Stimulated activated naive B cell treated with anti-CD40 and anti-IgM and Interleukin-4, amounts not matched to agents 10 μg/mL and 1 μg/mL and 100 μg/mL, for 72 hours (primary cell): ENCODE results near the gene PCDHA7.
"Not testable (repeated sequence)": the region's sequence is repeated elsewhere in the genome, so short reads cannot be mapped to it uniquely, and the experiment has no call there.

Experiments used
- ATAC-seq, 2 donors: fragments of 150-1000 bp; cut with Tn5 transposase; replicated peaks; 2 replicates each; pipeline ENCODE4 v1.10.0; 2021; ENCODE audit warnings: moderate library complexity in 1 of 2
- DNase-seq: peaks from one replicate; pipeline ENCODE4 v3.0.0; 2021
- H3K27ac Mint-ChIP-seq: one replicate; pipeline ENCODE4 v1.8.0; 2022; ENCODE audit warnings: mild to moderate bottlenecking, mixed read lengths
- H3K27me3 Mint-ChIP-seq, 2 donors: one replicate each; pipeline ENCODE4 v1.8.0; 2022; ENCODE audit warnings: mixed read lengths in 2 of 2
- H3K36me3 Mint-ChIP-seq, 2 donors: one replicate each; pipeline ENCODE4 v1.8.0; 2022; ENCODE audit warnings: mixed read lengths in 2 of 2, mild to moderate bottlenecking in 1 of 2
- H3K4me1 Mint-ChIP-seq, 2 donors: one replicate each; pipeline ENCODE4 v1.8.0; 2022; ENCODE audit warnings: mixed read lengths in 2 of 2, mild to moderate bottlenecking in 1 of 2
- H3K4me3 Mint-ChIP-seq, 2 donors: one replicate each; pipeline ENCODE4 v1.8.0; 2022; ENCODE audit warnings: mild to moderate bottlenecking in 2 of 2, mixed read lengths in 2 of 2, moderate library complexity in 1 of 2
- H3K9me3 Mint-ChIP-seq, 2 donors: one replicate each; pipeline ENCODE4 v1.8.0; 2022; ENCODE audit warnings: mixed read lengths in 2 of 2, mild to moderate bottlenecking in 1 of 2

PCDHA7 gene

DNA sequence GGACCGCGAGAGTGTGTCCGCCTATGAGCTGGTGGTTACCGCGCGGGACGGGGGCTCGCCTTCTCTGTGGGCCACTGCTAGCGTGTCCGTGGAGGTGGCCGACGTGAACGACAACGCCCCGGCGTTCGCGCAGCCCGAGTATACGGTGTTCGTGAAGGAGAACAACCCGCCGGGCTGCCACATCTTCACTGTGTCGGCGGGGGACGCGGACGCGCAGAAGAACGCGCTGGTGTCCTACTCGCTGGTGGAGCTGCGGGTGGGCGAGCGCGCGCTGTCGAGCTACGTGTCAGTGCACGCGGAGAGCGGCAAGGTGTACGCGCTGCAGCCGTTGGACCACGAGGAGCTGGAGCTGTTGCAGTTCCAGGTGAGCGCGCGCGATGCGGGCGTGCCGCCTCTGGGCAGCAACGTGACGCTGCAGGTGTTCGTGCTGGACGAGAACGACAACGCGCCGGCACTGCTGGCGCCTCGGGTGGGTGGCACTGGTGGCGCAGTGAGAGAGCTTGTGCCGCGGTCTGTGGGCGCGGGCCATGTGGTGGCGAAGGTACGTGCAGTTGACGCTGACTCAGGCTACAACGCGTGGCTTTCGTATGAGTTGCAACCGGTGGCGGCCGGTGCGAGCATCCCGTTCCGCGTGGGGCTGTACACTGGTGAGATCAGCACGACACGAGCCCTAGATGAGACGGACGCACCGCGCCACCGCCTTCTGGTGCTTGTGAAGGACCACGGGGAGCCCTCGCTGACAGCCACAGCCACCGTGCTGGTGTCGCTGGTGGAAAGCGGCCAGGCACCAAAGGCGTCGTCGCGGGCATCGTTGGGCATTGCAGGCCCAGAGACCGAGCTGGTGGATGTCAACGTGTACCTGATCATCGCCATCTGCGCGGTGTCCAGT lies 1.8 kb downstream of the PCDHA7 start:
- H3K27me3 Mint-ChIP-seq = peaks cover 27 to 42% of the 10 kb centered on the region in 2 donors

DNA sequence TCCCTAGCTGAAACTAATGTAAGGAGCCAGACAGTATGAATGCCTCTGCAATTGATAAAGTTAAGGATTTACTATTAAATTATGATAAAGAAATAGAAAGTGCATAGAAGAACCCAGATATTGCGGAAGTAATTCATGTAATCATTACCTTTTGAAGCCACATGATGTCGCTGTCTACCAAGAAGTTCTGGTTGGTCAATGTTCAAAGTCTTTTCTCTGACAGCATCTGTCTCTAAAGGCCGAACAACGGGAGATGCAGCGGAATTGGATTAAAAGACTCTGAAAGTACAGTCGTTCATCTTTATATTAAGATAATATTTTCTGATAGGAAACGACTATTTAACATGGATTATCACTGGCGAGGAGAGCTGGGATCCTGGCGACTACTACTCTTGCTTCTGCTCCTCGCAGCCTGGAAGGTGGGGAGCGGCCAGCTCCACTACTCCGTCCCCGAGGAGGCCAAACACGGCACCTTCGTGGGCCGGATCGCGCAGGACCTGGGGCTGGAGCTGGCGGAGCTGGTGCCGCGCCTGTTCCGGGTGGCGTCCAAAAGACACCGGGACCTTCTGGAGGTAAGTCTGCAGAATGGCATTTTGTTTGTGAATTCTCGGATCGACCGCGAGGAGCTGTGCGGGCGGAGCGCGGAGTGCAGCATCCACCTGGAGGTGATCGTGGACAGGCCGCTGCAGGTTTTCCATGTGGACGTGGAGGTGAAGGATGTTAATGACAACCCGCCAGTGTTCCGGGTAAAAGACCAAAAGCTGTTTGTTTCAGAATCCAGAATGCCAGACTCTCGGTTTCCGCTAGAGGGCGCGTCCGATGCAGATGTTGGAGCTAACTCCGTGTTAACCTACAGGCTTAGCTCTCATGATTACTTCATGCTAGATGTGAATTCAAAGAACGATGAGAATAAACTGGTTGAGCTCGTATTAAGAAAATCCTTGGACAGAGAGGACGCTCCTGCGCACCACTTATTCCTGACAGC lies 7.2 kb downstream of the PCDHA7 start, which contains the start of gene PCDHA8:
Gene PCDHA8, plus strand, starts transcription at position 210 of the 985 bp plus-strand sequence. Its CDS starts 135 bp downstream, at position 345.
- Mint-ChIP-seq H3K4me3 (no peak within 1 kb of the TSS), H3K36me3 (no peaks in the 10 kb centered on the region), H3K9me3 (peaks cover under 1 to 13% of the 10 kb centered on the region in 2 donors), H3K27me3 (peaks cover 15 to 27% of the 10 kb centered on the region in 2 donors), H3K27ac (no peak within 1 kb of the TSS), H3K4me1 (no peaks in the 10 kb centered on the region)
- no peak for DNase-seq
- no peak for ATAC-seq

More for the DNA sequence above, 1.8 kb downstream of the PCDHA7 start:
- Mint-ChIP-seq H3K4me1 (no peaks in the 10 kb centered on the region), H3K9me3 (peaks cover 16 to 23% of the 10 kb centered on the region in 2 donors), H3K27ac (peak overlapping the region; percentile 20), H3K4me3 (no peak overlapping the region), H3K36me3 (peaks cover 2 to 11% of the 10 kb centered on the region in 2 donors)
- DNase-seq = no peak
- no peak for ATAC-seq

- Mint-ChIP-seq H3K27ac (no peak overlapping the region), H3K4me1 (no peaks in the 10 kb centered on the region), H3K36me3 (no peaks in the 10 kb centered on the region), H3K27me3 (peaks cover 26 to 31% of the 10 kb centered on the region in 2 donors), H3K9me3 (peaks cover 5 to 17% of the 10 kb centered on the region in 2 donors), H3K4me3 (no peak overlapping the region)
- no peak for ATAC-seq
- DNase-seq = no peak
Measured at GRCh38 chr5:140842798-140843733, 9.0 kb downstream of the PCDHA7 start.

- not testable (repeated sequence) for ATAC-seq, H3K36me3 Mint-ChIP-seq, H3K27ac Mint-ChIP-seq, H3K4me1 Mint-ChIP-seq, DNase-seq, H3K9me3 Mint-ChIP-seq, H3K4me3 Mint-ChIP-seq
- H3K27me3 Mint-ChIP-seq = peaks cover 14 to 23% of the 10 kb centered on the region in 2 donors
Measured at GRCh38 chr5:140848139-140849102, 14.4 kb downstream of the PCDHA7 start, which contains the start of gene PCDHA9. Gene PCDHA9 (plus strand): TSS chr5:140848382. CDS start chr5:140848496, 114 bp downstream.

DNA sequence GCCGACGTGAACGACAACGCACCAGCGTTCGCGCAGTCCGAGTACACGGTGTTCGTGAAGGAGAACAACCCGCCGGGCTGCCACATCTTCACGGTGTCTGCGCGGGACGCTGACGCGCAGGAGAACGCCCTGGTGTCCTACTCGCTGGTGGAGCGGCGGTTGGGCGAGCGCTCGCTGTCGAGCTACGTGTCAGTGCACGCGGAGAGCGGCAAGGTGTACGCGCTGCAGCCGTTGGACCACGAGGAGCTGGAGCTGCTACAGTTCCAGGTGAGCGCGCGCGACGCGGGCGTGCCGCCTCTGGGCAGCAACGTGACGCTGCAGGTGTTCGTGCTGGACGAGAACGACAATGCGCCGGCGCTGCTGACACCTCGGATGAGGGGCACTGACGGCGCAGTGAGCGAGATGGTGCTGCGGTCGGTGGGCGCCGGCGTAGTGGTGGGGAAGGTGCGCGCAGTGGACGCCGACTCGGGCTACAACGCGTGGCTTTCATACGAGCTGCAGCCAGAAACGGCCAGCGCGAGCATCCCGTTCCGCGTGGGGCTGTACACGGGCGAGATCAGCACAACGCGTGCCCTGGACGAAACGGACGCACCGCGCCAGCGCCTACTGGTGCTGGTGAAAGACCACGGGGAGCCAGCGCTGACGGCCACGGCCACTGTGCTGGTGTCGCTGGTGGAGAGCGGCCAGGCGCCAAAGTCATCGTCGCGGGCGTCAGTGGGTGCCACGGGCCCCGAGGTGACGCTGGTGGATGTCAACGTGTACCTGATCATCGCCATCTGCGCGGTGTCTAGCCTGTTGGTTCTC lies 16.0 kb downstream of the PCDHA7 start:
- not testable (repeated sequence) for ATAC-seq, H3K4me1 Mint-ChIP-seq, H3K4me3 Mint-ChIP-seq

GRCh38 chr5:140855772-140856674 lies 22.0 kb downstream of the PCDHA7 start, which contains the start of gene PCDHA10:
Gene PCDHA10 (plus strand): TSS chr5:140855897. CDS start chr5:140856049, 152 bp downstream.
- Mint-ChIP-seq H3K27me3 (peaks cover 12 to 31% of the 10 kb centered on the region in 2 donors), H3K27ac (no peak within 1 kb of the TSS), H3K4me3 (no peak within 1 kb of the TSS), H3K36me3 (peaks cover 4 to 7% of the 10 kb centered on the region in 2 donors), H3K9me3 (peaks cover 6 to 12% of the 10 kb centered on the region in 2 donors), H3K4me1 (no peaks in the 10 kb centered on the region)
- no peak for DNase-seq
- ATAC-seq = no peak

More for the DNA sequence above, 16.0 kb downstream of the PCDHA7 start:
- not testable (repeated sequence) for H3K36me3 Mint-ChIP-seq, H3K27ac Mint-ChIP-seq, H3K9me3 Mint-ChIP-seq, DNase-seq
- peaks cover 14 to 26% of the 10 kb centered on the region in 2 donors for H3K27me3 Mint-ChIP-seq

- Mint-ChIP-seq H3K27ac (no peak overlapping the region), H3K4me1 (no peaks in the 10 kb centered on the region), H3K27me3 (peaks cover 12 to 36% of the 10 kb centered on the region in 2 donors), H3K36me3 (peaks cover 4 to 8% of the 10 kb centered on the region in 2 donors), H3K4me3 (no peak overlapping the region), H3K9me3 (peaks cover 6 to 12% of the 10 kb centered on the region in 2 donors)
- ATAC-seq (no peak), DNase-seq (no peak)
Measured at GRCh38 chr5:140857177-140857986, 23.3 kb downstream of the PCDHA7 start.

DNA sequence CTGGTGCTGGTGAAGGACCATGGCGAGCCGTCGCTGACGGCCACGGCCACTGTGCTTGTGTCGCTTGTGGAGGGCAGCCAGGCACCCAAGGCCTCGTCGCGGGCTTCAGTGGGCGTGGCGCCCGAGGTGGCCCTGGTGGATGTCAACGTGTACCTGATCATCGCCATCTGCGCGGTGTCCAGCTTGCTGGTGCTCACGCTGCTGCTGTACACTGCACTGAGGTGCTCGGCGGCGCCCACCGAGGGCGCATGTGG lies 23.8 kb downstream of the PCDHA7 start:
- Mint-ChIP-seq H3K27me3 (peaks cover 12 to 40% of the 10 kb centered on the region in 2 donors), H3K36me3 (peaks cover 4 to 11% of the 10 kb centered on the region in 2 donors), H3K9me3 (peaks cover 6 to 12% of the 10 kb centered on the region in 2 donors), H3K4me1 (no peaks in the 10 kb centered on the region), H3K4me3 (no peak overlapping the region), H3K27ac (no peak overlapping the region)
- DNase-seq = no peak
- ATAC-seq = no peak

- no peak overlapping the region for H3K27ac Mint-ChIP-seq
- no peak for DNase-seq
Measured at GRCh38 chr5:140862441-140863295, 28.6 kb downstream of the PCDHA7 start.

More at GRCh38 chr5:140862441-140863295, 28.6 kb downstream of the PCDHA7 start:
- H3K4me3 Mint-ChIP-seq = no peak overlapping the region
- peaks cover 3 to 4% of the 10 kb centered on the region in 2 donors for H3K9me3 Mint-ChIP-seq
- no peak for ATAC-seq
- peaks cover 3 to 19% of the 10 kb centered on the region in 2 donors for H3K27me3 Mint-ChIP-seq
- no peaks in the 10 kb centered on the region for H3K4me1 Mint-ChIP-seq
- H3K36me3 Mint-ChIP-seq = peaks cover 1 to 3% of the 10 kb centered on the region in 2 donors
